ENCODE measurements around the gene REM2. TPM values are rescaled to one million over a fixed set of nuclear protein-coding genes. Genes with fewer than 3 reads are reported as not detected.
"Not testable (repeated sequence)": the region's sequence is repeated elsewhere in the genome, so short reads cannot be mapped to it uniquely, and the experiment has no call there.

REM2 gene
- total RNA-seq, 2 experiments from 2014 or later: 0.20 to 0.27 TPM

DNA sequence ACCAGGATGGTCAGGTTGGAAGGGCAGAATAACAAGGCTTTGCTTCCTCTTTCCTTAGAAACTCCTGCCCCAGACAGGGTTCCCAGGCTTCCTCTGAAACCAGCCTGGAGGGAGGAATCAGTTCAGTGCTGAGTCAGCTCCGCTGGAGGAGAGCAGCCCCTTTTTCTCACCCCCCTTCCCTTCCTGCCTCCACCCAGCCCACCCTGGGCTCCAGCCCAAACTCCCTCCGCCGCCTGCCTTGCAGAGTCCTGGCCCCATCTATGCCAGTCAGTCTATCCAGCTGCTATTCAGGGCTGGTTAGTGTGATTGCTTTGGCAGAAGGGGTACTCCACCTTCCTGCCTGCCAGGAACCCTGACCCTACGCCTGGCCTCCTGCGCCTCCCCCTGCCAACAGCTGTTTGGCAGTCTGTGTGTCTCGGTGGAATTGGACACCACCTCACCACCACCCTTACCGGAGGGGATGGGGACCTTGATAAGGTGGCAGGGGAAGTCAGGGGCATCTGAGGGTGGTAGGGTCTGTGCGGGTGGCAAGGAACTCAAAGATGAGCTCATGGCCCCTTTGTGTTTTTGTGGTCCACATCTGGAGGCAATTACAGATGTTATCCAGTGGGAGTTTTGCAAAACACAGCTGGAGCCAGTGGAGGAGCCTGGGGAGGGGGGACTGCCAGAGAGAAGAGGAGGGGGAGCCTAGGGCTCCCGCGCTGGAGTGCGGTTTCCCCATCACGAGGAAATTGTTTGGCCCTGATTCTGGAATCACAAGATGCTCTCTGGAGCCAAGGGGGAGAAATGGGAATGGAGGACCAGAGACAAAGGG lies 34.5 kb upstream of the REM2 start:
- CTCF ChIA-PET: interaction anchor here (1.0 to 20.8 kb wide), 3 partner anchors 20 to 278 kb away, joined by 3 to 469 read pairs (median 6); partner anchors contain the start of genes MMP14 and MRPL52
- no peak for ATAC-seq
- POLR2A ChIA-PET: interaction anchor here (1.1 to 1.5 kb wide), 2 partner anchors 10 to 19 kb away, joined by 3 to 4 read pairs; no protein-coding TSS in a partner anchor
- DNase-seq: no peak
- H3K4me1 Mint-ChIP-seq (ENCODE audit: low read depth): peaks cover 6% of the 10 kb centered on the region
- peaks cover 9% of the 10 kb centered on the region for H3K27me3 Mint-ChIP-seq
- no peaks in the 10 kb centered on the region for H3K9me3 Mint-ChIP-seq
- H3K27ac Mint-ChIP-seq: no peak overlapping the region
- no peaks in the 10 kb centered on the region for H3K36me3 Mint-ChIP-seq (ENCODE audit: low read depth)
- intact Hi-C loops (cut with micrococcal nuclease): no loop called here
- TF ChIP-seq, protein P1, sequence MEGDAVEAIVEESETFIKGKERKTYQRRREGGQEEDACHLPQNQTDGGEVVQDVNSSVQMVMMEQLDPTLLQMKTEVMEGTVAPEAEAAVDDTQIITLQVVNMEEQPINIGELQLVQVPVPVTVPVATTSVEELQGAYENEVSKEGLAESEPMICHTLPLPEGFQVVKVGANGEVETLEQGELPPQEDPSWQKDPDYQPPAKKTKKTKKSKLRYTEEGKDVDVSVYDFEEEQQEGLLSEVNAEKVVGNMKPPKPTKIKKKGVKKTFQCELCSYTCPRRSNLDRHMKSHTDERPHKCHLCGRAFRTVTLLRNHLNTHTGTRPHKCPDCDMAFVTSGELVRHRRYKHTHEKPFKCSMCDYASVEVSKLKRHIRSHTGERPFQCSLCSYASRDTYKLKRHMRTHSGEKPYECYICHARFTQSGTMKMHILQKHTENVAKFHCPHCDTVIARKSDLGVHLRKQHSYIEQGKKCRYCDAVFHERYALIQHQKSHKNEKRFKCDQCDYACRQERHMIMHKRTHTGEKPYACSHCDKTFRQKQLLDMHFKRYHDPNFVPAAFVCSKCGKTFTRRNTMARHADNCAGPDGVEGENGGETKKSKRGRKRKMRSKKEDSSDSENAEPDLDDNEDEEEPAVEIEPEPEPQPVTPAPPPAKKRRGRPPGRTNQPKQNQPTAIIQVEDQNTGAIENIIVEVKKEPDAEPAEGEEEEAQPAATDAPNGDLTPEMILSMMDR (IDR thresholded peaks at IDR 0.05): no peak
- H3K4me3 Mint-ChIP-seq: no peak overlapping the region

DNA sequence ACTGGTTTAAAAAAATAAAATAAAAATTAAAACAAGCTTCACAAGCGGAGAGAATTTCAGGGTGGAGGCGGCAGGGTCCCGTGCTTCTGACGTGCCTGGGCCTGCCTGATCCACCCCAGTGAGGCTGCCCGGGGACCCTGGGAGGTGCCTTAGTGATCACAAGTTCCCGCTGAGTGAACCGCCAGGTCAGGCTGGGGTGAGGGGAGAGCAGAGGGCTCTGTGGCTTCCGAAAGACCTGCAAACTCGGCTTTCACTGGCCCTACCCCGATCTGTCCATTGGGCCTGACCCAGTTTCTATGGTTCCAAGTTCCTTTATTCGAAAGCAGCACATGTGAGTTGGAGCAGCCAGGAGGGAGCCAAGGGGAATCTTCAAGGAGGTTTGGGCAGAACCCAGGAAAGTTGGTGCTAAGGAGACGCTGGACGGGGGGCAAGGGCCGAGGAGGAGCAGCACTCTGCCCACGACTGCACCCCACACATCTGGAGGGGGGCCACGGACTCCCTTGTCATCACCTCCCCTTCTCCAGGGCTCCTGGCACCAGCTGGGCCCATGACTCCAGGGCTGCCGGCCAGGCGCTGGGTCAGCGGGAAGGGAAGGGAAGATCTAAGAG lies 33.7 kb upstream of the REM2 start:
- Mint-ChIP-seq H3K4me3 (no peak overlapping the region), H3K27ac (no peak overlapping the region), H3K4me1 (ENCODE audit: low read depth) (peaks cover 6% of the 10 kb centered on the region), H3K36me3 (ENCODE audit: low read depth) (no peaks in the 10 kb centered on the region), H3K27me3 (peaks cover 9% of the 10 kb centered on the region), H3K9me3 (no peaks in the 10 kb centered on the region)
- no peak for ATAC-seq
- POLR2A ChIA-PET: interaction anchor here (0.6 kb wide), 1 partner anchor 83 kb away, joined by 3 read pairs; the partner anchor contains the start of gene OXA1L
- no peak for DNase-seq
- TF ChIP-seq, protein P1 (IDR thresholded peaks at IDR 0.05): no peak
- intact Hi-C loops (cut with micrococcal nuclease): no loop called here
- CTCF ChIA-PET: interaction anchor here (0.6 to 20.8 kb wide), 4 partner anchors 20 to 292 kb away, joined by 3 to 469 read pairs (median 6); partner anchors contain the start of genes MMP14 and MRPL52

DNA sequence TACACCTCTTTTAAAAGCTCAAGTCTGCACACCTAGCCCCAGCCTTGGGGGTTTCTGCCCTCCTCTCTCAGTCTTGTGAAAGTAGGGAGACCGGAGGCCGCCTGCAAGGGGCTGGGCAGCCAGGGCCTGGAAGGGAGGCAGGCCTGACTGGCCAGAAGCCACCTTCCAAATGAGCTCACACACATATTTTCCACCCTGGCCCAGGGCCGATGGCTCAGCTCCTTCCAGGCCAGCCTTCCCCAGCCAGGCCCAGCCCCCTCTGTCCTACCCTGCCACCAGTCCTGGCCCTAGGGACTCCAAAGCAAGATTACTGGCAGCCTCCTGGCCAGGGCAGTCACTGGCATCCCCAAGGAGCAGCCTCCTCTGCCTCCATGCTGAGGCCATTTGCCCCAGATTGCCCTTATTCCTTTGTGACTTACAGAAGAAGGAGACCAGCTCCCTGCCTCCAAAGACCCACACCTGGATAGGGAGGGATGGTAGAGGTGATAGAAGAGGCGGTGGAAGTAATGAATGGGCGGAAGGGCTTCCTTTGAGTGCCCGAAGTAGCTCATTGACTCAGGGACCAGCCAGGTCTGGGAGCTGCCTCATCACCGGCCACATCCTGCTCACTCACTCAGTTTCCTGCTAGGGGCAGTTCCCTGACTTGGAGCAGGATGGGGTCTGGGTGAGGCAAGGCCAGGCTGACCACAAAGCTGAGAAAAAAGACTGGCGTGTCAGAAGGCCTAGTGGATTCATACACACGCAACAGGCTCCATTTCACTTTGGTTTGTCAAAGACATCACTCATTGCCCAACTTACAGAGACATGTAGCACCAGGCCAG lies 31.9 kb upstream of the REM2 start:
- Mint-ChIP-seq H3K27ac (no peak overlapping the region), H3K4me1 (ENCODE audit: low read depth) (peaks cover 13% of the 10 kb centered on the region), H3K27me3 (peaks cover 9% of the 10 kb centered on the region), H3K36me3 (ENCODE audit: low read depth) (no peaks in the 10 kb centered on the region), H3K4me3 (no peak overlapping the region), H3K9me3 (no peaks in the 10 kb centered on the region)
- POLR2A ChIA-PET: interaction anchor here (1.5 to 1.7 kb wide), 2 partner anchors 21 to 29 kb away, joined by 7 to 9 read pairs; partner anchors contain the start of gene MRPL52
- DNase-seq (peak; percentile 47), ATAC-seq (peak; percentile 28)
- TF ChIP-seq, protein P1 (IDR thresholded peaks at IDR 0.05): no peak
- intact Hi-C loops (cut with micrococcal nuclease): loop anchor here (5.0 kb wide), 1 partner anchor 279 kb away; no protein-coding TSS in a partner anchor
- CTCF ChIA-PET: interaction anchor here (0.6 to 20.8 kb wide), 14 partner anchors 10 to 293 kb away, joined by 3 to 469 read pairs (median 4); partner anchors contain the start of genes MMP14, MRPL52 and REM2

DNA sequence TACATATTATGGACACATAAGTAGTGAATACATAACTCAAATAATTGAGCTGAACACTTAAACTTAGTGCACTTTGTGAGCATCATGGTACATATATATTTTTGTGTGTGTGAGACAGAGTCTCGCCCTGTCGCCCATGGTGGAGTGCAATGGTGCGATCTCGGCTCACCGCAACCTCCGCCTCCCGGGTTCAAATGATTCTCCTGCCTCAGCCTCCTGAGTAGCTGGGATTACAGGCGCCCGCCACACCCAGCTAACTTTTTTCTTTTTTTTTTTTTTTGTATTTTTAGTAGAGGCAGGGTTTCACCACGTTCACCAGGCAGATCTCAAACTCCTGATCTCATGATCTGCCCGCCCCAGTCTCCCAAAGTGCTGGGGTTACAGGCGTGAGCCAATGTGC lies 30.8 kb upstream of the REM2 start:
- H3K4me3 Mint-ChIP-seq; DNase-seq; H3K9me3 Mint-ChIP-seq; H3K27ac Mint-ChIP-seq; H3K27me3 Mint-ChIP-seq; ATAC-seq; H3K36me3 Mint-ChIP-seq (ENCODE audit: low read depth): not testable (repeated sequence)
- ChIA-PET CTCF (interaction anchor here (0.5 to 20.8 kb wide), 31 partner anchors 9 to 300 kb away, joined by 3 to 469 read pairs (median 5); partner anchors contain the start of genes ABHD4, HAUS4, LRP10 and MMP14), POLR2A (interaction anchor here (0.7 to 1.4 kb wide), 5 partner anchors 9 to 282 kb away, joined by 3 to 7 read pairs (median 3); partner anchors contain the start of gene OXA1L)
- intact Hi-C loops (cut with micrococcal nuclease): loop anchor here (5.0 kb wide), 1 partner anchor 280 kb away; no protein-coding TSS in a partner anchor
- H3K4me1 Mint-ChIP-seq (ENCODE audit: low read depth): peaks cover 13% of the 10 kb centered on the region

Data from activated CD8-positive, alpha-beta T cell treated with anti-CD3 and anti-CD28 coated beads for 36 hours (primary cell).